ENCODE data around the gene PTPN1.
A peak's percentile ranks its signal among the peaks of the same experiment; 100 is the strongest.

PTPN1 gene

DNA sequence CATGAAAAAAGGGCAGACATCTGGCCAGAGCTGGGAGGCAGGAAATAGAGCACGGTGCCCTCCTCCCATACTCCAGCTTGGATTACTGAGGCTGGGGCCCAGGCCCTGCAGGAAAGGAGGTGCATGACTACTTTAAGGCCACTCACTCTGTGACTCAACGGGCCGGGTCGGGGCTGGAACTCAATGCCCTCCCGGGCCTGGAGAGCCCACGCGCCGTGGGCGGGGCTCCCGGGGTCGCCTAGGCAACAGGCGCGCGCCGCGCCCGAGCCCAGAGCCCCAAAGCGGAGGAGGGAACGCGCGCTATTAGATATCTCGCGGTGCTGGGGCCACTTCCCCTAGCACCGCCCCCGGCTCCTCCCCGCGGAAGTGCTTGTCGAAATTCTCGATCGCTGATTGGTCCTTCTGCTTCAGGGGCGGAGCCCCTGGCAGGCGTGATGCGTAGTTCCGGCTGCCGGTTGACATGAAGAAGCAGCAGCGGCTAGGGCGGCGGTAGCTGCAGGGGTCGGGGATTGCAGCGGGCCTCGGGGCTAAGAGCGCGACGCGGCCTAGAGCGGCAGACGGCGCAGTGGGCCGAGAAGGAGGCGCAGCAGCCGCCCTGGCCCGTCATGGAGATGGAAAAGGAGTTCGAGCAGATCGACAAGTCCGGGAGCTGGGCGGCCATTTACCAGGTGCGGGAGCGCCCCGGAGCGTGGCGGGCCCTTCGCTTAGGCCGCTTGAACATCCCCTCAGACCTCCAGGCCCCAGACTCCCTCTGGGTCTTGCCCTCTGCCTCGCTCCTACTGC lies at the start of gene PTPN1:
Gene PTPN1 (plus strand): TSS at position 461 of the 783 bp plus-strand sequence. CDS start 145 bp downstream, at position 606.
- intact Hi-C loops (cut with DNase I; ENCODE audit: low total_unique reads) = loop anchor here (5.0 kb wide), 1 partner anchor 1323 kb away; the partner anchor contains the start of gene STAU1
- DNase-seq = peak; percentile 98 to 99

DNA sequence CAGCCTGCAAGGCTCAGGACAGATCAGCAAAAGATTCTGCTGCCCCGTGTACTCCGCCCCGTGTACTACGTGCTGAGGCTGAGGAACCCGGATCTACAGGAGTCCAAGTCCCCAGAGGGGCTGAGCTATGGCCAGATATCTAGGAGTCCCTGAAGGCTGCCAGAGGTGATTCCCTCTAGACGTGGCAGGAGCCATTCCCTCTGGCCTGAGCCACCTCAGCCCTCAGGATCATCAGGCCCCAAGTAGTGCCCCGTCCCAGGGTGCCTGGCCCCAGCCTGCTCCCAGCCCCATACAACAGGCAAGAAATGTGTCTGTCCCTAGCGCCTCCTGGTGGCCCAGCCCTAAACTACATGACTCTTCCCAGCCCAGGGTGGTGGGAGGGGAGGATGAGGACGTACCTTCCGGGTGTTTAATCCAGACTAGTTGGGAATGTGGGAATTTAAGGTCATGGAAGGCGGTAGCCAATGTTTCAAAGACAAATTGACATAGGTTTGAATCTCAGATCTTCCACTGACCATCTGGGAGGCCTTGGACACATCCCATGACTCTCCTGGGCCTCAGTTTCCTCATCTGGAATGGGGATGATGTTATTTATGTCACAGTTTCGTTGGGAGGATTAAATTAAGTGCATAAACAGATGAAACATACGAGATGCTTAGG lies 49.4 kb upstream of the PTPN1 start:
- Histone ChIP-seq H3K4me1 (peaks cover 0 to 22% (median 12%) of the 10 kb centered on the region in 4 donors), H3K36me3 (no peaks in the 10 kb centered on the region), H3K27me3 (no peaks in the 10 kb centered on the region), H3K9me3 (no peaks in the 10 kb centered on the region), H3K4me3 (no peak overlapping the region), H3K27ac (peak overlapping the region; percentile 63 to 65)
- DNase-seq = peak; percentile 92 to 95
- intact Hi-C loops (cut with DNase I; ENCODE audit: low total_unique reads) = no loop called here
- TF ChIP-seq, protein P1, sequence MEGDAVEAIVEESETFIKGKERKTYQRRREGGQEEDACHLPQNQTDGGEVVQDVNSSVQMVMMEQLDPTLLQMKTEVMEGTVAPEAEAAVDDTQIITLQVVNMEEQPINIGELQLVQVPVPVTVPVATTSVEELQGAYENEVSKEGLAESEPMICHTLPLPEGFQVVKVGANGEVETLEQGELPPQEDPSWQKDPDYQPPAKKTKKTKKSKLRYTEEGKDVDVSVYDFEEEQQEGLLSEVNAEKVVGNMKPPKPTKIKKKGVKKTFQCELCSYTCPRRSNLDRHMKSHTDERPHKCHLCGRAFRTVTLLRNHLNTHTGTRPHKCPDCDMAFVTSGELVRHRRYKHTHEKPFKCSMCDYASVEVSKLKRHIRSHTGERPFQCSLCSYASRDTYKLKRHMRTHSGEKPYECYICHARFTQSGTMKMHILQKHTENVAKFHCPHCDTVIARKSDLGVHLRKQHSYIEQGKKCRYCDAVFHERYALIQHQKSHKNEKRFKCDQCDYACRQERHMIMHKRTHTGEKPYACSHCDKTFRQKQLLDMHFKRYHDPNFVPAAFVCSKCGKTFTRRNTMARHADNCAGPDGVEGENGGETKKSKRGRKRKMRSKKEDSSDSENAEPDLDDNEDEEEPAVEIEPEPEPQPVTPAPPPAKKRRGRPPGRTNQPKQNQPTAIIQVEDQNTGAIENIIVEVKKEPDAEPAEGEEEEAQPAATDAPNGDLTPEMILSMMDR (IDR thresholded peaks at IDR 0.05) = peak; percentile 86 to 99

More for the DNA sequence above, at the start of gene PTPN1:
- no peaks in the 10 kb centered on the region for H3K9me3 ChIP-seq
- peak within 1 kb of the TSS; percentile 88 to 90 for H3K27ac ChIP-seq
- H3K4me1 ChIP-seq = peaks cover 0 to 48% (median 32%) of the 10 kb centered on the region in 4 donors
- H3K36me3 ChIP-seq = no peaks in the 10 kb centered on the region
- H3K4me3 ChIP-seq = peak within 1 kb of the TSS; percentile 86 to 91
- H3K27me3 ChIP-seq = no peaks in the 10 kb centered on the region
- TF ChIP-seq, protein P1 (IDR thresholded peaks at IDR 0.05) = peak; percentile 26 to 34

DNA sequence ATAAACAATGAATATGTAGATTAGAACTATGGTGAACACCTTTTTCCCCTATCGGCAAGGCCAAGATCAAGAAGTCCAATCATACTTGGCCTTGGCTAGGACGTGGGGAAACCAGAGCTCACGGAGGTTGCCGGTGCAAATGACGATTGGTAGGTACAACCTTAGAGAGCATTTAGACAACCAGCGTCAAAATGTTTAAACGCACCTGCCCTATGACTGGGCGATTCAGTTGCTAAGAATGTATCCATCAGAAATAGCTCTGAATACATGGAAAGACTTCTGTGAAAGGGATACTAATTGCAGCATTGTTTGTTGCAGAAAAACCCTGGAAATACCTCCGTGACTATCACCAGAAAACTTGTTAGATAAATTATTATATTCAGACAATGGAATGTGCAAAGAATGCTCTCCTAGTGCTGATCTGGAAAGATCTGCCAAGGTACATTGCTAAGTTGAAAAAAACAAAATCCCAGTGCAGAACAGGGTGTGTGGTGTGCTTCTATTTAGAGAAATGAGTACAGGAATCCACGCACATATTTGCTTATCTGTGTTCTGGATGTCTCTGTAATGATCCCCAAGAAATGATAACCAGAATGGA lies 48.0 kb upstream of the PTPN1 start:
- H3K4me1 ChIP-seq = peaks cover 0 to 22% (median 12%) of the 10 kb centered on the region in 4 donors
- no peak for DNase-seq
- H3K27ac ChIP-seq = no peak overlapping the region
- no peaks in the 10 kb centered on the region for H3K27me3 ChIP-seq
- intact Hi-C loops (cut with DNase I; ENCODE audit: low total_unique reads) = no loop called here
- no peaks in the 10 kb centered on the region for H3K9me3 ChIP-seq
- H3K36me3 ChIP-seq = no peaks in the 10 kb centered on the region
- TF ChIP-seq, protein P1 (IDR thresholded peaks at IDR 0.05) = no peak
- no peak overlapping the region for H3K4me3 ChIP-seq

DNA sequence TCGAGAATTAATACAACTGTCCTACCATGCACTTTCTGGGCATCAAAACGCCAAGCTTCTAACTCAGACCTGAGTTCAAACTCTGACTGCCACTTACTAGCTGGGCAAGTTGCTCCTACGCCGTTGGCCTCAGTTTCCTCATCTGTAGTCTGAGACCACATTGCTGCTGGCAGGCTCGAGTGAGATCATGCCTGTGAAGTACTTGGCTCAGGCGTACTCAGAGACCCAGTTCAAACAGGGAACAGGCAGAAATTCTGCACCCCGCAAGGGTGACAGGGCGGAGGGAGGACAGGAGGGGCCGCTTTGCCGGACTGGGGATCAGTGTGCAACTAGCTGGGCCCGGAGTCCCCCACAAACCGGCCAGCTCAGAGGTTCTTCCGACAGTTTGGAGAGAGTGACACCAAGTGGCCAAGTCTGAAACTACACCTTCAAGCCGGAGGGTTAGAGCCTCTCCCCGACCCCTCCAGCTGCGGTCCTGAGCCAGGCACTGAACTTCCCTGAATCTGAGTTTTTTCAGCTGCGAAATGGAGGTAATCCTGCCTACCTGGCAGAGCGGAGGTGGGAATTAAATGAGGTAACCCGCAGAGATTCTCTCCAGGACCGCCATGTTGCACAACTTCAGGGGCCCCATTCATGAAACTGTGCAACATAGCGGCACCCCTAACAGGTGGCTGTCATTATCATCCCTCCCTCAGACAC lies 46.0 kb upstream of the PTPN1 start:
- H3K27ac ChIP-seq = no peak overlapping the region
- H3K27me3 ChIP-seq = no peaks in the 10 kb centered on the region
- H3K9me3 ChIP-seq = no peaks in the 10 kb centered on the region
- intact Hi-C loops (cut with DNase I; ENCODE audit: low total_unique reads) = loop anchor here (2.0 kb wide), 1 partner anchor 277 kb away; no protein-coding TSS in a partner anchor
- TF ChIP-seq, protein P1 (IDR thresholded peaks at IDR 0.05) = peak; percentile 68 to 76
- H3K36me3 ChIP-seq = no peaks in the 10 kb centered on the region
- peaks cover 0 to 22% (median 12%) of the 10 kb centered on the region in 4 donors for H3K4me1 ChIP-seq
- H3K4me3 ChIP-seq = no peak overlapping the region
- peak in 1 of 2 donors; percentile 81 for DNase-seq
